ENCODE results near the gene LAMA1. TPM values are rescaled to one million over a fixed set of nuclear protein-coding genes. Genes with fewer than 3 reads are reported as not detected.

Gene LAMA1
- total RNA-seq, result 67.1 and 184 TPM in 2 replicates

GRCh38 chr18:7117390-7118355, at the start of gene LAMA1:
Gene LAMA1 (minus strand): TSS chr18:7117797. CDS start chr18:7117720, 77 bp downstream.

Other genes starting within 250 kb of the LAMA1 start
- gene LRRC30, start 113.3 kb upstream of the LAMA1 start, total RNA-seq, result not detected in 2 replicates